Esophagus muscularis mucosa (tissue), 4 donors: ENCODE data around the gene CCDC82.

ENCODE experiments used
- CTCF ChIP-seq, 3 experiments: fragments of 200-600 bp in 2 of 3; fragments of 450-650 bp in 1 of 3; sonication (generic) in 2 of 3; IDR thresholded peaks; one replicate each; pipeline ENCODE4 v1.5.1; 2017 to 2019; ENCODE audit warnings: antibody characterized with exemption in 3 of 3, mild to moderate bottlenecking in 2 of 3, moderate library complexity in 1 of 3
- EP300 ChIP-seq: sonication (generic); formaldehyde crosslinking; IDR thresholded peaks from one replicate; pipeline ENCODE4 v1.6.1; 2017; ENCODE audit warnings: antibody characterized with exemption
- POLR2A ChIP-seq: fragments of 450-650 bp; IDR thresholded peaks from one replicate; pipeline ENCODE4 v1.6.1; 2017; ENCODE audit warnings: antibody characterized with exemption, moderate library complexity, mild to moderate bottlenecking, low read depth

DNA sequence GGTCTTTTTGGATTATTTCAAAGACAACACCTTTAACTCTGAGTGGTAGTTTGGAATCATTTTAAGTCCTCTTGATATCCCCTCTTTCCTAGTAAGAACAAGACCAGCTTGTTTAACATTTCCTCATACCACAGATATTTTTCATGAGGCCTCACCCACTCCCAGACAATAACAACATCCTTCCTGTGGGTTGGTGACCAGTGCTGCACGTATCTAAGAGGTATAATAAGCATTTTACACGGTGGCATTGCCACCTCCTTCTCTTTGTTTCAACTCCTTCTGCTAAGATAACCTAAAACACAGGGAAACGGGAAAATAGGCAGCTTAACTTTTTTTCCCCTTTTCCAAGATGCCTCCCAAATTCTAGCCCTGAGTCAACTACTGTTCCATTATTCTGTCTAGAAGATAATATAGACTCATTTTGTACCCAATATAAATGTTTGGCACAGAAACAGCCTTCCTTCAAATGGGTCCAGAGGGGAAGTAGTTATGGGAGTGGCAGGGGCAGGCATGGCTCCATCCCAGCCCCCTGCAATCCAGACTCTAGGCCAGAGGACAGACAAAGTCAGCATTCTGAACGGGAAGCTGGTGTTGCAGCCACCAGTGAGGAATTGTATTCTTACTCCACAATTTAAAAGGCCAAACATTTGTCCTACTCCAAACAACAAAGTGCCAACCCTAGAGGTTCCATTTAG lies 75.2 kb downstream of the CCDC82 start:
- TF ChIP-seq CTCF (IDR thresholded peaks at IDR 0.05) = no peak
- TF ChIP-seq POLR2A = no peak
- no peak for TF ChIP-seq EP300
